Measurements from ENCODE around the gene TIAM1.
A peak's percentile ranks its signal among the peaks of the same experiment; 100 is the strongest.

The TIAM1 gene

GRCh38 chr21:31343680-31344480 lies at the start of gene TIAM1:
TIAM1 (minus strand) TSS chr21:31344261; CDS start chr21:31266972, 77,289 bp downstream.
- no peak for DNase-seq

GRCh38 chr21:31387560-31388186 lies 43.6 kb upstream of the TIAM1 start:
- no peak for DNase-seq

- DNase-seq: no peak
These were observed 41.9 kb upstream of the TIAM1 start for GRCh38 chr21:31386006-31386405.

- no peak for DNase-seq
These were observed 39.7 kb upstream of the TIAM1 start for GRCh38 chr21:31383770-31384169.

- no peak for DNase-seq
These were observed 38.0 kb upstream of the TIAM1 start for GRCh38 chr21:31382060-31382459.

GRCh38 chr21:31376301-31376700 lies 32.2 kb upstream of the TIAM1 start:
- DNase-seq: no peak

- no peak for DNase-seq
These were observed 30.3 kb upstream of the TIAM1 start for GRCh38 chr21:31374395-31374794.

- DNase-seq: no peak
These were observed 28.4 kb upstream of the TIAM1 start for GRCh38 chr21:31372471-31372765.

GRCh38 chr21:31371715-31372470 lies 27.8 kb upstream of the TIAM1 start:
- no peak for DNase-seq

- DNase-seq: no peak
These were observed 27.0 kb upstream of the TIAM1 start for GRCh38 chr21:31370893-31371544.

GRCh38 chr21:31370281-31370892 lies 26.3 kb upstream of the TIAM1 start:
- no peak for DNase-seq

GRCh38 chr21:31368361-31368760 lies 24.3 kb upstream of the TIAM1 start:
- DNase-seq: no peak

- DNase-seq: no peak
These were observed 23.7 kb upstream of the TIAM1 start for GRCh38 chr21:31367801-31368200.

- no peak for DNase-seq
These were observed 22.8 kb upstream of the TIAM1 start for GRCh38 chr21:31366825-31367224.

GRCh38 chr21:31364253-31364945 lies 20.3 kb upstream of the TIAM1 start:
- no peak for DNase-seq

GRCh38 chr21:31363720-31364119 lies 19.7 kb upstream of the TIAM1 start:
- DNase-seq: peak; percentile 32

- no peak for DNase-seq
These were observed 16.7 kb upstream of the TIAM1 start for GRCh38 chr21:31360717-31361116.

- DNase-seq: no peak
These were observed 14.1 kb upstream of the TIAM1 start for GRCh38 chr21:31358158-31358557.

GRCh38 chr21:31356440-31356839 lies 12.4 kb upstream of the TIAM1 start:
- no peak for DNase-seq

GRCh38 chr21:31354604-31355443 lies 10.8 kb upstream of the TIAM1 start:
- peak; percentile 85 for DNase-seq

- no peak for DNase-seq
These were observed 10.1 kb upstream of the TIAM1 start for GRCh38 chr21:31354122-31354521.

Measured in CD4-positive, alpha-beta T cell treated with Interleukin-17A for 1 hour (primary cell).